ENCODE results near the gene PDGFRB. TPM values are rescaled to one million over a fixed set of nuclear protein-coding genes. Genes with fewer than 3 reads are reported as not detected.

PDGFRB gene
- total and polyA plus RNA-seq, 7 donors = 14.6 to 56.0 (median 34.0) TPM

- H3K27ac ChIP-seq = no peak overlapping the region
- no peaks in the 10 kb centered on the region for H3K27me3 ChIP-seq (ENCODE audit: insufficient read depth in 3 of 3, low read length in 2 of 3)
- WGBS, 3 donors = 82 to 93% (median 85%) methylated on average over 4 of the region's 4 CpGs
- no peak overlapping the region for H3K4me3 ChIP-seq
- DNase-seq (no peak), ATAC-seq (peak in 1 of 4 donors; percentile 13)
- no peaks in the 10 kb centered on the region for H3K9me3 ChIP-seq
- intact Hi-C loops (cut with DNase I) = no loop called here
- H3K36me3 ChIP-seq (ENCODE audit: insufficient read depth in 1 of 2, low read depth in 1 of 2) = no peaks in the 10 kb centered on the region
- no peaks in the 10 kb centered on the region for H3K4me1 ChIP-seq
- no peak for TF ChIP-seq CTCF (IDR thresholded peaks at IDR 0.05)
Measured at GRCh38 chr5:150172556-150172955, 16.9 kb upstream of the PDGFRB start.

GRCh38 chr5:150172145-150172544, 16.5 kb upstream of the PDGFRB start:
- ATAC-seq = no peak
- no peak for DNase-seq
- no peak overlapping the region for H3K4me3 ChIP-seq
- no peak overlapping the region for H3K27ac ChIP-seq
- H3K9me3 ChIP-seq = no peaks in the 10 kb centered on the region
- H3K36me3 ChIP-seq (ENCODE audit: insufficient read depth in 1 of 2, low read depth in 1 of 2) = no peaks in the 10 kb centered on the region
- intact Hi-C loops (cut with DNase I) = no loop called here
- no peaks in the 10 kb centered on the region for H3K27me3 ChIP-seq (ENCODE audit: insufficient read depth in 3 of 3, low read length in 2 of 3)
- no peak for TF ChIP-seq CTCF (IDR thresholded peaks at IDR 0.05)
- H3K4me1 ChIP-seq = no peaks in the 10 kb centered on the region
- 89 to 95% (median 90%) methylated on average over 1 of the region's 1 CpG for WGBS, 3 donors

GRCh38 chr5:150168864-150169263, 13.2 kb upstream of the PDGFRB start:
- Histone ChIP-seq H3K36me3 (ENCODE audit: insufficient read depth in 1 of 2, low read depth in 1 of 2) (no peaks in the 10 kb centered on the region), H3K4me3 (no peak overlapping the region), H3K9me3 (no peaks in the 10 kb centered on the region), H3K27me3 (ENCODE audit: insufficient read depth in 3 of 3, low read length in 2 of 3) (no peaks in the 10 kb centered on the region), H3K4me1 (peaks cover 9% of the 10 kb centered on the region), H3K27ac (no peak overlapping the region)
- no peak for TF ChIP-seq CTCF (IDR thresholded peaks at IDR 0.05)
- ATAC-seq (no peak), DNase-seq (no peak)
- intact Hi-C loops (cut with DNase I) = loop anchor here in 1 of 2 donors (10.0 kb wide), 1 partner anchor 186 kb away; the partner anchor contains the start of gene TCOF1
- WGBS, 3 donors = 31 to 47% (median 41%) methylated on average over 3 of the region's 3 CpGs

- WGBS, 3 donors = 86 to 91% (median 89%) methylated on average over 14 of the region's 14 CpGs
- H3K9me3 ChIP-seq = no peaks in the 10 kb centered on the region
- DNase-seq (no peak), ATAC-seq (no peak)
- H3K27me3 ChIP-seq (ENCODE audit: insufficient read depth in 3 of 3, low read length in 2 of 3) = no peaks in the 10 kb centered on the region
- no peaks in the 10 kb centered on the region for H3K36me3 ChIP-seq (ENCODE audit: insufficient read depth in 1 of 2, low read depth in 1 of 2)
- no peak for TF ChIP-seq CTCF (IDR thresholded peaks at IDR 0.05)
- peaks cover 18% of the 10 kb centered on the region for H3K4me1 ChIP-seq
- intact Hi-C loops (cut with DNase I) = loop anchor here in 1 of 2 donors (10.0 kb wide), 1 partner anchor 187 kb away; the partner anchor contains the start of gene TCOF1
- H3K4me3 ChIP-seq = no peak overlapping the region
- no peak overlapping the region for H3K27ac ChIP-seq
Measured at GRCh38 chr5:150167908-150168307, 12.3 kb upstream of the PDGFRB start.

DNA sequence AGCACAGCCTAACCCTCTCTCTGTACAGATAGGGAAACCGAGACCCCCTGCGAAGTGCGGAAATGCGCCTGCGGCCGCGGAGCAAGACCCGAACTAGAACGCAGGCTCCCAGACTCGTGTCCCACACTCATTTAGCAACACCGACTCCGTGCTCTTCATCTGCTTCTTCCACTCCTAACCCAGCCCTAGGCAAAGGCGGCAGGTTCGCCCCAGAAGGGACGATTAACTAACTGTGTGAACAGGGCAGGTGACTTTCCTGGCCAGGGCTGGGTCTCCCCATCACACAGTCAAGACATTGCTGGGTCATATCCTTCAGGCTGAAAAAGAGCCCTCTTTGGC, 11.8 kb upstream of the PDGFRB start:
- no peak for DNase-seq
- ATAC-seq = no peak
- intact Hi-C loops (cut with DNase I) = loop anchor here in 1 of 2 donors (10.0 kb wide), 1 partner anchor 187 kb away; the partner anchor contains the start of gene TCOF1
- Histone ChIP-seq H3K4me3 (no peak overlapping the region), H3K27me3 (ENCODE audit: insufficient read depth in 3 of 3, low read length in 2 of 3) (no peaks in the 10 kb centered on the region), H3K9me3 (no peaks in the 10 kb centered on the region), H3K36me3 (ENCODE audit: insufficient read depth in 1 of 2, low read depth in 1 of 2) (no peaks in the 10 kb centered on the region), H3K27ac (no peak overlapping the region), H3K4me1 (peaks cover 18% of the 10 kb centered on the region)
- WGBS, 3 donors = 83 to 86% (median 84%) methylated on average over 15 of the region's 15 CpGs
- no peak for TF ChIP-seq CTCF (IDR thresholded peaks at IDR 0.05)
